ENCODE measurements around the gene KDM4C.
"Not testable (repeated sequence)": the region's sequence is repeated elsewhere in the genome, so short reads cannot be mapped to it uniquely, and the experiment has no call there.

The KDM4C gene

GRCh38 chr9:6946583-6947166 lies 188.9 kb downstream of the KDM4C start:
- H3K4me3 ChIP-seq (ENCODE audit: low read depth, low read length) = no peak overlapping the region
- TF ChIP-seq CTCF (IDR thresholded peaks at IDR 0.05; ENCODE audit: borderline replicate concordance, insufficient read depth, low read depth, low read length) = no peak

- H3K4me3 ChIP-seq (ENCODE audit: low read depth, low read length) = not testable (repeated sequence)
Observed at GRCh38 chr9:6948921-6949320, 191.1 kb downstream of the KDM4C start.

- no peak overlapping the region for H3K4me3 ChIP-seq (ENCODE audit: low read depth, low read length)
- no peak for TF ChIP-seq CTCF (IDR thresholded peaks at IDR 0.05; ENCODE audit: borderline replicate concordance, insufficient read depth, low read depth, low read length)
Observed at GRCh38 chr9:6955251-6955921, 197.6 kb downstream of the KDM4C start.

GRCh38 chr9:6956879-6957278 lies 199.1 kb downstream of the KDM4C start:
- no peak for TF ChIP-seq CTCF (IDR thresholded peaks at IDR 0.05; ENCODE audit: borderline replicate concordance, insufficient read depth, low read depth, low read length)

GRCh38 chr9:6959270-6960000 lies 201.7 kb downstream of the KDM4C start:
- TF ChIP-seq CTCF (IDR thresholded peaks at IDR 0.05; ENCODE audit: borderline replicate concordance, insufficient read depth, low read depth, low read length) = no peak

More at GRCh38 chr9:6956879-6957278, 199.1 kb downstream of the KDM4C start:
- H3K4me3 ChIP-seq (ENCODE audit: low read depth, low read length) = no peak overlapping the region

GRCh38 chr9:6960777-6961176 lies 203.0 kb downstream of the KDM4C start:
- H3K4me3 ChIP-seq (ENCODE audit: low read depth, low read length) = no peak overlapping the region
- TF ChIP-seq CTCF (IDR thresholded peaks at IDR 0.05; ENCODE audit: borderline replicate concordance, insufficient read depth, low read depth, low read length) = no peak

More at GRCh38 chr9:6959270-6960000, 201.7 kb downstream of the KDM4C start:
- H3K4me3 ChIP-seq (ENCODE audit: low read depth, low read length) = no peak overlapping the region

GRCh38 chr9:6961845-6962522 lies 204.2 kb downstream of the KDM4C start:
- no peak for TF ChIP-seq CTCF (IDR thresholded peaks at IDR 0.05; ENCODE audit: borderline replicate concordance, insufficient read depth, low read depth, low read length)
- no peak overlapping the region for H3K4me3 ChIP-seq (ENCODE audit: low read depth, low read length)
